ENCODE results near the gene PITRM1.
"Not testable (repeated sequence)": the region's sequence is repeated elsewhere in the genome, so short reads cannot be mapped to it uniquely, and the experiment has no call there.

Gene PITRM1

DNA sequence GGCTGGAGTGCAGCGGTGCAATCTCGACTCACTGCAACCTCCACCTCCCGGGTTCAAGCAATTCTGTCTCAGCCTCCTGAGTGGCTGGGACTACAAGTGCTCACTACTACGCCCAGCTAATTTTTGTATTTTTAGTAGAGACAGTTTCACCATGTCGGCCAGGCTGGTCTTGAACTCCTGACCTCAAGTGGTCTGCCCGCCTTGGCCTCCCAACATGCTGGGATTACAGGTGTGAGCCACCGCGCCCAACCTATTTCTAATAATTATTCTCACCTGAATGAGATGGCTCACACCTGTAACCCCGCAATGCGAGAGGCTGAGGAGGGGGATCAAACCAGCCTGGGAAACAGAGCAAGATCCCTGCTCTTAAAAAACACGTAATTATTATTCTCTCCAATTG is 1.1 kb downstream of the PITRM1 start:
- not testable (repeated sequence) for H2BK120ac ChIP-seq (ENCODE audit: low read depth, low read length); H2BK5ac ChIP-seq (ENCODE audit: low read length); DNase-seq; H3K4me2 ChIP-seq (ENCODE audit: low read length); H2BK15ac ChIP-seq (replicated peaks; ENCODE audit: low read depth); H3K9ac ChIP-seq (ENCODE audit: low read length); H3K79me1 ChIP-seq (ENCODE audit: low read length); H3K36me3 ChIP-seq (ENCODE audit: control insufficient read depth, insufficient read depth, low read length); H3K23ac ChIP-seq (ENCODE audit: low read length); H3K56ac ChIP-seq (ENCODE audit: low read length); H3K4ac ChIP-seq (ENCODE audit: low read depth, low read length); H3K18ac ChIP-seq (ENCODE audit: low read length); H3K4me1 ChIP-seq (ENCODE audit: control insufficient read depth, low read depth, low read length); H3K27me3 ChIP-seq (ENCODE audit: insufficient read depth, low read length, poor library complexity); H3K27ac ChIP-seq (ENCODE audit: low read depth, low read length); H3K4me3 ChIP-seq (ENCODE audit: low read length); H2AK5ac ChIP-seq (ENCODE audit: low read length); H4K5ac ChIP-seq (ENCODE audit: low read length); H3K79me2 ChIP-seq (ENCODE audit: control insufficient read depth, insufficient read depth, low read length); H4K8ac ChIP-seq (ENCODE audit: low read depth, low read length)
- no CpG with 5 or more reads among the region's 11 CpGs for WGBS (ENCODE audit: extremely low coverage, insufficient coverage, low lambda C conversion rate)

- Histone ChIP-seq H3K23ac (ENCODE audit: low read length) (no peak overlapping the region), H3K27me3 (ENCODE audit: insufficient read depth, low read length, poor library complexity) (no peaks in the 10 kb centered on the region), H3K4me3 (ENCODE audit: low read length) (no peak overlapping the region), H3K27ac (ENCODE audit: low read depth, low read length) (no peak overlapping the region), H3K4me1 (ENCODE audit: control insufficient read depth, low read depth, low read length) (no peaks in the 10 kb centered on the region), H3K56ac (ENCODE audit: low read length) (no peak overlapping the region), H3K18ac (ENCODE audit: low read length) (no peak overlapping the region), H3K4ac (ENCODE audit: low read depth, low read length) (no peak overlapping the region), H3K4me2 (ENCODE audit: low read length) (no peak overlapping the region), H2BK5ac (ENCODE audit: low read length) (no peak overlapping the region), H2BK15ac (replicated peaks; ENCODE audit: low read depth) (no peak overlapping the region), H3K79me1 (ENCODE audit: low read length) (no peaks in the 10 kb centered on the region), H2BK120ac (ENCODE audit: low read depth, low read length) (no peak overlapping the region), H3K79me2 (ENCODE audit: control insufficient read depth, insufficient read depth, low read length) (no peaks in the 10 kb centered on the region), H3K36me3 (ENCODE audit: control insufficient read depth, insufficient read depth, low read length) (no peaks in the 10 kb centered on the region), H4K5ac (ENCODE audit: low read length) (no peak overlapping the region), H4K8ac (ENCODE audit: low read depth, low read length) (no peak overlapping the region), H2AK5ac (ENCODE audit: low read length) (no peak overlapping the region), H3K9ac (ENCODE audit: low read length) (no peak overlapping the region)
- DNase-seq: no peak
- WGBS (ENCODE audit: extremely low coverage, insufficient coverage, low lambda C conversion rate): no CpG with 5 or more reads among the region's 10 CpGs
Observed at GRCh38 chr10:3169673-3170072, 2.9 kb downstream of the PITRM1 start.

GRCh38 chr10:3169271-3169670 is 3.3 kb downstream of the PITRM1 start:
- H3K79me2 ChIP-seq (ENCODE audit: control insufficient read depth, insufficient read depth, low read length): no peaks in the 10 kb centered on the region
- H3K4me2 ChIP-seq (ENCODE audit: low read length): no peak overlapping the region
- DNase-seq: no peak
- no peak overlapping the region for H3K18ac ChIP-seq (ENCODE audit: low read length)
- H2BK5ac ChIP-seq (ENCODE audit: low read length): no peak overlapping the region
- no peak overlapping the region for H3K23ac ChIP-seq (ENCODE audit: low read length)
- H3K9ac ChIP-seq (ENCODE audit: low read length): no peak overlapping the region
- H2AK5ac ChIP-seq (ENCODE audit: low read length): no peak overlapping the region
- no peak overlapping the region for H3K4ac ChIP-seq (ENCODE audit: low read depth, low read length)
- H2BK120ac ChIP-seq (ENCODE audit: low read depth, low read length): no peak overlapping the region
- no peak overlapping the region for H3K56ac ChIP-seq (ENCODE audit: low read length)
- H2BK15ac ChIP-seq (replicated peaks; ENCODE audit: low read depth): no peak overlapping the region
- no peaks in the 10 kb centered on the region for H3K27me3 ChIP-seq (ENCODE audit: insufficient read depth, low read length, poor library complexity)
- no peak overlapping the region for H4K8ac ChIP-seq (ENCODE audit: low read depth, low read length)
- no CpG with 5 or more reads among the region's 10 CpGs for WGBS (ENCODE audit: extremely low coverage, insufficient coverage, low lambda C conversion rate)
- H4K5ac ChIP-seq (ENCODE audit: low read length): no peak overlapping the region
- no peaks in the 10 kb centered on the region for H3K79me1 ChIP-seq (ENCODE audit: low read length)
- no peak overlapping the region for H3K4me3 ChIP-seq (ENCODE audit: low read length)
- no peak overlapping the region for H3K27ac ChIP-seq (ENCODE audit: low read depth, low read length)
- H3K36me3 ChIP-seq (ENCODE audit: control insufficient read depth, insufficient read depth, low read length): no peaks in the 10 kb centered on the region
- no peaks in the 10 kb centered on the region for H3K4me1 ChIP-seq (ENCODE audit: control insufficient read depth, low read depth, low read length)

DNA sequence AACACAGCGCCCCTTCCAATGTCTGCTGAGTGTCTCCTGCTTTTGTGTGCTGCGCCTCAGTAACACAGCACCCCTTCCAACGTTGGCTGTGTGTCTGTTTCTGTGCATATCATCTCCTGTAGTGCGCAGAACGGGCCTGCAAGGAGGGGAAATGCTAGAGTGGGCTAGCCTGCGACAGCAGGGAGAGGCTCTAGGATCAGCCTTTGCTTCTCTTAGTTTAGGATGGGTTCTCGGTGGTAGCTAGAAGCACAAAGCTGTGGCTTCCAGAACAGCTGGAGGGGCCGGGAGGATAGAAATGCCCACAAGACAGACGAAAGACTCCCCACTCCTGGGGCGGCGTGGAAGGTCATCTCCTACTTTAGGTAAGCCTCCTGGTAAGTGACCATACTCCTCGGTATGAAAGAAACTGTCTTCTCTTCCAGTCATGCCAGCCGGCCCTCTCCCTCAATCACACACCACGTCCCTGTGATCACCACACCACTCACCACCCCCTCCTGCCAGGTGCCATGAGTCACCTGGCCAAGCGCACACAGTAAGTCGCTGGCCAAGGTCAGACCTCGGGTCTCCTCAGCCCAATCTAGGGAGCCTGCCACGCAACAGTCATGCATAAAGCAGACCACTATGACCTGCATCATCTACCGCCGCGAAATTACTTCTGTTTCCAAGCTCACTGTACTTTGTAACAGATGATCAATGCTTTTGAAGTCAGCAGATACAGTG is 4.8 kb downstream of the PITRM1 start:
- Histone ChIP-seq H2BK5ac (ENCODE audit: low read length) (no peak overlapping the region), H3K23ac (ENCODE audit: low read length) (no peak overlapping the region), H3K4ac (ENCODE audit: low read depth, low read length) (no peak overlapping the region), H3K56ac (ENCODE audit: low read length) (no peak overlapping the region), H3K79me2 (ENCODE audit: control insufficient read depth, insufficient read depth, low read length) (no peaks in the 10 kb centered on the region), H3K9ac (ENCODE audit: low read length) (no peak overlapping the region), H3K4me3 (ENCODE audit: low read length) (no peak overlapping the region), H3K27ac (ENCODE audit: low read depth, low read length) (no peak overlapping the region), H3K4me1 (ENCODE audit: control insufficient read depth, low read depth, low read length) (no peaks in the 10 kb centered on the region), H2BK15ac (replicated peaks; ENCODE audit: low read depth) (no peak overlapping the region), H3K18ac (ENCODE audit: low read length) (no peak overlapping the region), H3K79me1 (ENCODE audit: low read length) (no peaks in the 10 kb centered on the region), H3K36me3 (ENCODE audit: control insufficient read depth, insufficient read depth, low read length) (no peaks in the 10 kb centered on the region), H4K5ac (ENCODE audit: low read length) (no peak overlapping the region), H2AK5ac (ENCODE audit: low read length) (no peak overlapping the region), H3K27me3 (ENCODE audit: insufficient read depth, low read length, poor library complexity) (no peaks in the 10 kb centered on the region), H2BK120ac (ENCODE audit: low read depth, low read length) (no peak overlapping the region), H4K8ac (ENCODE audit: low read depth, low read length) (no peak overlapping the region), H3K4me2 (ENCODE audit: low read length) (no peak overlapping the region)
- no CpG with 5 or more reads among the region's 21 CpGs for WGBS (ENCODE audit: extremely low coverage, insufficient coverage, low lambda C conversion rate)
- no peak for DNase-seq

DNA sequence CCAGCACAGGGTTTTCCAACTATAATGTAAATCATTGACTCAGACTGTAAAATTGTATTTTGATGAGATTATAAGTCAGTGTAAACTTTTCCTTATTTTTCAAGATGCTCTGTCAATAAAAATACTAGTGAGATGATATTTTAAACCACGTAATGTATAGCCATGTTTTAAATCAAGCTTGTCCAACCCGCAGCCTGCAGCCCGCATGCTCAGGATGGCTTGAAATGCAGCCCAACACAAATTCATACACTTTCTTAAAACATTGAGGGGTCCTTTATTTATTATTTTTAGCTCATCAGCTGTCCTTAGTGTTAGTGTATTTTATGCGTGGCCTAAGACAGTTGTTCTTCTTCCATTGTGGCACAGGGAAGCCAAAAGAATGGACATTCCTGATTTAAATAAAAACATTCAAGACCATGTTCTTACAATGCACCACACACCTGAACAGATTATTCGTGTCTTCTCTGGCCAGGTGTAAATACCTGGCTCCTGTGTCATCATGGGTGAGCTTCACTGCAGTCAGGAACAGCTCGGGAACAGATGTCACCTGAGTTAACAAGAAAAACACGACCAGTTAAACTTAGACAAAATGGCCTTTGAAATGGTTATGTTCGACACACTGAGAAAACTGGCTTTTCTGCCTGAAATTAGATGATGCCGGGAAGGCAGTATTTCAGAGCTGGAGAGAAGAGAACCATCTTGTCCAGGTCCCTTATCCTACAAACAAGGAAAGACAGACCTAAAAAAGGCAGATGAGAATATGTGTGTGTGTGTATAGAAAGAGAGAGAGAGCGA is 5.9 kb downstream of the PITRM1 start:
- Histone ChIP-seq H2AK5ac (ENCODE audit: low read length) (no peak overlapping the region), H3K36me3 (ENCODE audit: control insufficient read depth, insufficient read depth, low read length) (no peaks in the 10 kb centered on the region), H3K27ac (ENCODE audit: low read depth, low read length) (no peak overlapping the region)

More for the DNA sequence above, 5.9 kb downstream of the PITRM1 start:
- Histone ChIP-seq H3K18ac (ENCODE audit: low read length) (no peak overlapping the region), H3K4me1 (ENCODE audit: control insufficient read depth, low read depth, low read length) (no peaks in the 10 kb centered on the region), H3K4me3 (ENCODE audit: low read length) (no peak overlapping the region), H3K9ac (ENCODE audit: low read length) (no peak overlapping the region), H3K4me2 (ENCODE audit: low read length) (no peak overlapping the region), H3K23ac (ENCODE audit: low read length) (no peak overlapping the region), H3K4ac (ENCODE audit: low read depth, low read length) (no peak overlapping the region), H3K56ac (ENCODE audit: low read length) (no peak overlapping the region), H3K79me2 (ENCODE audit: control insufficient read depth, insufficient read depth, low read length) (no peaks in the 10 kb centered on the region), H4K8ac (ENCODE audit: low read depth, low read length) (no peak overlapping the region), H3K27me3 (ENCODE audit: insufficient read depth, low read length, poor library complexity) (no peaks in the 10 kb centered on the region), H3K79me1 (ENCODE audit: low read length) (no peaks in the 10 kb centered on the region), H2BK15ac (replicated peaks; ENCODE audit: low read depth) (no peak overlapping the region), H4K5ac (ENCODE audit: low read length) (no peak overlapping the region), H2BK5ac (ENCODE audit: low read length) (no peak overlapping the region), H2BK120ac (ENCODE audit: low read depth, low read length) (no peak overlapping the region)
- WGBS (ENCODE audit: extremely low coverage, insufficient coverage, low lambda C conversion rate): no CpG with 5 or more reads among the region's 10 CpGs
- DNase-seq: no peak

Measured in mesendoderm (in vitro differentiated cells).